Measurements from ENCODE around the gene VPS41. TPM values are rescaled to one million over a fixed set of nuclear protein-coding genes. Genes with fewer than 3 reads are reported as not detected.

Gene VPS41
- total and polyA plus RNA-seq, 4 donors, result 9.2 to 24.1 (median 16.1) TPM

DNA sequence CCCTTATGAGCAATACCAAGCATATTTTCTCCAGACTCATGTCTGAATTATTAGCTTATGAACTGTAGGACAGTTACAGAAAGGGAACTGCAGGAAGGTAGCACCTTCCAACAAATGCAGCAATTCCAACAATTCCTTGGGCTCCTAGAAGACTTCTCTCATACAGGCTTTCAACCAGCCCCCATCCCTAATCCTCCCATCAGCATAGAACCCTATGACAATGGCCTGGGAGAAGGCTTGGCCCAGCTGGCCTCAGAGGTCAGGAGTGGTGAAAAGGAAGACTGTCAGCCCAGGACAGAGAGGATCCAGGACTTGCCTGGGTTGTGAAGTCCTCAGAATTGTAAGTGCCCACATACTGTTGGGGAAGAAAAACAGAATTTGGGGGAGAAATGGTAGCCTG, 5.9 kb downstream of the VPS41 start:
- DNase-seq (ENCODE audit: low spot score), result no peak
- no peak overlapping the region for H3K9ac ChIP-seq (ENCODE audit: low read depth in 1 of 2, low read length in 2 of 2)
- H3K27me3 ChIP-seq (ENCODE audit: control insufficient read depth in 4 of 4, insufficient read depth in 4 of 4, low read length in 3 of 4), result no peaks in the 10 kb centered on the region
- no peaks in the 10 kb centered on the region for H3K9me3 ChIP-seq (ENCODE audit: control insufficient read depth in 4 of 4, low read length in 3 of 4)
- no peak overlapping the region for H3K27ac ChIP-seq (ENCODE audit: low read depth in 1 of 2, low read length in 2 of 2)
- H3K36me3 ChIP-seq (ENCODE audit: control insufficient read depth in 4 of 4, insufficient read depth in 3 of 4, low read depth in 1 of 4, low read length in 3 of 4), result no peaks in the 10 kb centered on the region
- H3K4me3 ChIP-seq (ENCODE audit: low read depth in 1 of 3, low read length in 3 of 3), result no peak overlapping the region
- peaks cover 0 to 4% (median under 1%) of the 10 kb centered on the region in 4 donors for H3K4me1 ChIP-seq (ENCODE audit: control insufficient read depth in 4 of 4, insufficient read depth in 4 of 4, low read length in 3 of 4)
- TF ChIP-seq SP1 (IDR thresholded peaks at IDR 0.05) (no peak), NR2F2 (IDR thresholded peaks at IDR 0.05) (no peak), EGR1 (IDR thresholded peaks at IDR 0.05; ENCODE audit: low read depth in 2 of 2) (no peak), YY1 (IDR thresholded peaks at IDR 0.05) (no peak), RAD21 (IDR thresholded peaks at IDR 0.05) (no peak), HNF4A (conservative IDR thresholded peaks at IDR 0.05) (no peak), HNF4G (IDR thresholded peaks at IDR 0.05) (no peak), RXRA (IDR thresholded peaks at IDR 0.05) (no peak), FOXA2 (IDR thresholded peaks at IDR 0.05) (no peak)
- TF ChIP-seq, protein P1, sequence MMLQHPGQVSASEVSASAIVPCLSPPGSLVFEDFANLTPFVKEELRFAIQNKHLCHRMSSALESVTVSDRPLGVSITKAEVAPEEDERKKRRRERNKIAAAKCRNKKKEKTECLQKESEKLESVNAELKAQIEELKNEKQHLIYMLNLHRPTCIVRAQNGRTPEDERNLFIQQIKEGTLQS (IDR thresholded peaks at IDR 0.05), result no peak
- TF ChIP-seq, protein P2, sequence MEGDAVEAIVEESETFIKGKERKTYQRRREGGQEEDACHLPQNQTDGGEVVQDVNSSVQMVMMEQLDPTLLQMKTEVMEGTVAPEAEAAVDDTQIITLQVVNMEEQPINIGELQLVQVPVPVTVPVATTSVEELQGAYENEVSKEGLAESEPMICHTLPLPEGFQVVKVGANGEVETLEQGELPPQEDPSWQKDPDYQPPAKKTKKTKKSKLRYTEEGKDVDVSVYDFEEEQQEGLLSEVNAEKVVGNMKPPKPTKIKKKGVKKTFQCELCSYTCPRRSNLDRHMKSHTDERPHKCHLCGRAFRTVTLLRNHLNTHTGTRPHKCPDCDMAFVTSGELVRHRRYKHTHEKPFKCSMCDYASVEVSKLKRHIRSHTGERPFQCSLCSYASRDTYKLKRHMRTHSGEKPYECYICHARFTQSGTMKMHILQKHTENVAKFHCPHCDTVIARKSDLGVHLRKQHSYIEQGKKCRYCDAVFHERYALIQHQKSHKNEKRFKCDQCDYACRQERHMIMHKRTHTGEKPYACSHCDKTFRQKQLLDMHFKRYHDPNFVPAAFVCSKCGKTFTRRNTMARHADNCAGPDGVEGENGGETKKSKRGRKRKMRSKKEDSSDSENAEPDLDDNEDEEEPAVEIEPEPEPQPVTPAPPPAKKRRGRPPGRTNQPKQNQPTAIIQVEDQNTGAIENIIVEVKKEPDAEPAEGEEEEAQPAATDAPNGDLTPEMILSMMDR (IDR thresholded peaks at IDR 0.05; ENCODE audit: low read depth, low read length, missing input control), result no peak
- TF ChIP-seq, protein P3, sequence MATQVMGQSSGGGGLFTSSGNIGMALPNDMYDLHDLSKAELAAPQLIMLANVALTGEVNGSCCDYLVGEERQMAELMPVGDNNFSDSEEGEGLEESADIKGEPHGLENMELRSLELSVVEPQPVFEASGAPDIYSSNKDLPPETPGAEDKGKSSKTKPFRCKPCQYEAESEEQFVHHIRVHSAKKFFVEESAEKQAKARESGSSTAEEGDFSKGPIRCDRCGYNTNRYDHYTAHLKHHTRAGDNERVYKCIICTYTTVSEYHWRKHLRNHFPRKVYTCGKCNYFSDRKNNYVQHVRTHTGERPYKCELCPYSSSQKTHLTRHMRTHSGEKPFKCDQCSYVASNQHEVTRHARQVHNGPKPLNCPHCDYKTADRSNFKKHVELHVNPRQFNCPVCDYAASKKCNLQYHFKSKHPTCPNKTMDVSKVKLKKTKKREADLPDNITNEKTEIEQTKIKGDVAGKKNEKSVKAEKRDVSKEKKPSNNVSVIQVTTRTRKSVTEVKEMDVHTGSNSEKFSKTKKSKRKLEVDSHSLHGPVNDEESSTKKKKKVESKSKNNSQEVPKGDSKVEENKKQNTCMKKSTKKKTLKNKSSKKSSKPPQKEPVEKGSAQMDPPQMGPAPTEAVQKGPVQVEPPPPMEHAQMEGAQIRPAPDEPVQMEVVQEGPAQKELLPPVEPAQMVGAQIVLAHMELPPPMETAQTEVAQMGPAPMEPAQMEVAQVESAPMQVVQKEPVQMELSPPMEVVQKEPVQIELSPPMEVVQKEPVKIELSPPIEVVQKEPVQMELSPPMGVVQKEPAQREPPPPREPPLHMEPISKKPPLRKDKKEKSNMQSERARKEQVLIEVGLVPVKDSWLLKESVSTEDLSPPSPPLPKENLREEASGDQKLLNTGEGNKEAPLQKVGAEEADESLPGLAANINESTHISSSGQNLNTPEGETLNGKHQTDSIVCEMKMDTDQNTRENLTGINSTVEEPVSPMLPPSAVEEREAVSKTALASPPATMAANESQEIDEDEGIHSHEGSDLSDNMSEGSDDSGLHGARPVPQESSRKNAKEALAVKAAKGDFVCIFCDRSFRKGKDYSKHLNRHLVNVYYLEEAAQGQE (IDR thresholded peaks at IDR 0.05), result no peak
- TF ChIP-seq, protein P4, sequence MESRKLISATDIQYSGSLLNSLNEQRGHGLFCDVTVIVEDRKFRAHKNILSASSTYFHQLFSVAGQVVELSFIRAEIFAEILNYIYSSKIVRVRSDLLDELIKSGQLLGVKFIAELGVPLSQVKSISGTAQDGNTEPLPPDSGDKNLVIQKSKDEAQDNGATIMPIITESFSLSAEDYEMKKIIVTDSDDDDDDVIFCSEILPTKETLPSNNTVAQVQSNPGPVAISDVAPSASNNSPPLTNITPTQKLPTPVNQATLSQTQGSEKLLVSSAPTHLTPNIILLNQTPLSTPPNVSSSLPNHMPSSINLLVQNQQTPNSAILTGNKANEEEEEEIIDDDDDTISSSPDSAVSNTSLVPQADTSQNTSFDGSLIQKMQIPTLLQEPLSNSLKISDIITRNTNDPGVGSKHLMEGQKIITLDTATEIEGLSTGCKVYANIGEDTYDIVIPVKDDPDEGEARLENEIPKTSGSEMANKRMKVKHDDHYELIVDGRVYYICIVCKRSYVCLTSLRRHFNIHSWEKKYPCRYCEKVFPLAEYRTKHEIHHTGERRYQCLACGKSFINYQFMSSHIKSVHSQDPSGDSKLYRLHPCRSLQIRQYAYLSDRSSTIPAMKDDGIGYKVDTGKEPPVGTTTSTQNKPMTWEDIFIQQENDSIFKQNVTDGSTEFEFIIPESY (IDR thresholded peaks at IDR 0.05), result no peak

DNA sequence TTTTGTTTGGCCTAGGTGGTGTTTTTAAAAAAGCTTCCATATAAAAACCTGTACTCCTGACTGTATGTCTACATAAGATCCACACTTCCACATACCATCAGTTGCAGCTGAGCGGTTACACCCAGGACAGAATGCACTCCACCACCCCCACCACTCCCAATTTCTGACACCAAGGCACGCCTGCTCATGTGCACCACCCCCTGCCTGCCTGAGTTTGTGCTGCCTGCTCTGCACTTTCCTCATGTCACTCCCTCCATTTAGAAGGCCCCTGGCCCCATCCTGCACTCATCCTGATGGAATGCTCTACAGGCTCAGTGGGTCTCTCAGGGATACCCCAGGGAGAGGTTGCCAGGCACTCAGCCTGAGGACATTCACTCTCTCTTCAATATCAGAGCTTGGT, 6.5 kb downstream of the VPS41 start:
- Histone ChIP-seq H3K9ac (ENCODE audit: low read depth in 1 of 2, low read length in 2 of 2) (no peak overlapping the region), H3K9me3 (ENCODE audit: control insufficient read depth in 4 of 4, low read length in 3 of 4) (no peaks in the 10 kb centered on the region), H3K4me1 (ENCODE audit: control insufficient read depth in 4 of 4, insufficient read depth in 4 of 4, low read length in 3 of 4) (no peaks in the 10 kb centered on the region), H3K36me3 (ENCODE audit: control insufficient read depth in 4 of 4, insufficient read depth in 3 of 4, low read depth in 1 of 4, low read length in 3 of 4) (no peaks in the 10 kb centered on the region), H3K27me3 (ENCODE audit: control insufficient read depth in 4 of 4, insufficient read depth in 4 of 4, low read length in 3 of 4) (no peaks in the 10 kb centered on the region), H3K4me3 (ENCODE audit: low read depth in 1 of 3, low read length in 3 of 3) (no peak overlapping the region), H3K27ac (ENCODE audit: low read depth in 1 of 2, low read length in 2 of 2) (no peak overlapping the region)
- 97% methylated on average over 2 of the region's 2 CpGs for WGBS
- TF ChIP-seq, protein P4 (IDR thresholded peaks at IDR 0.05), result no peak
- TF ChIP-seq, protein P1 (IDR thresholded peaks at IDR 0.05), result no peak
- TF ChIP-seq GABPA (IDR thresholded peaks at IDR 0.05 in 1 of 2, conservative IDR thresholded peaks at IDR 0.05 in 1 of 2) (no peak), FOXA2 (IDR thresholded peaks at IDR 0.05) (no peak), FOXA1 (IDR thresholded peaks at IDR 0.05) (no peak), YY1 (IDR thresholded peaks at IDR 0.05) (no peak), RXRA (IDR thresholded peaks at IDR 0.05) (no peak), RAD21 (IDR thresholded peaks at IDR 0.05) (no peak), TAF1 (conservative IDR thresholded peaks at IDR 0.05) (no peak), EGR1 (IDR thresholded peaks at IDR 0.05; ENCODE audit: low read depth in 2 of 2) (no peak), HNF4G (IDR thresholded peaks at IDR 0.05) (no peak), HNF4A (conservative IDR thresholded peaks at IDR 0.05) (no peak), NR2F2 (IDR thresholded peaks at IDR 0.05) (no peak), JUND (IDR thresholded peaks at IDR 0.05) (no peak), SP1 (IDR thresholded peaks at IDR 0.05) (no peak)
- TF ChIP-seq, protein P2 (IDR thresholded peaks at IDR 0.05; ENCODE audit: low read depth, low read length, missing input control), result no peak
- no peak for DNase-seq (ENCODE audit: low spot score)

All from liver (tissue), 9 donors.